HG02840 (cell line): ENCODE results near the gene CMSS1.

Experiments used
- ATAC-seq: cut with Tn5 transposase; IDR thresholded peaks from one replicate; pipeline ENCODE4 v1.9.1; 2021; ENCODE audit warnings: mild to moderate bottlenecking, moderate library complexity, moderate number of reproducible peaks; ENCODE audit not compliant: unreplicated experiment, low FRiP score

CMSS1 gene

DNA sequence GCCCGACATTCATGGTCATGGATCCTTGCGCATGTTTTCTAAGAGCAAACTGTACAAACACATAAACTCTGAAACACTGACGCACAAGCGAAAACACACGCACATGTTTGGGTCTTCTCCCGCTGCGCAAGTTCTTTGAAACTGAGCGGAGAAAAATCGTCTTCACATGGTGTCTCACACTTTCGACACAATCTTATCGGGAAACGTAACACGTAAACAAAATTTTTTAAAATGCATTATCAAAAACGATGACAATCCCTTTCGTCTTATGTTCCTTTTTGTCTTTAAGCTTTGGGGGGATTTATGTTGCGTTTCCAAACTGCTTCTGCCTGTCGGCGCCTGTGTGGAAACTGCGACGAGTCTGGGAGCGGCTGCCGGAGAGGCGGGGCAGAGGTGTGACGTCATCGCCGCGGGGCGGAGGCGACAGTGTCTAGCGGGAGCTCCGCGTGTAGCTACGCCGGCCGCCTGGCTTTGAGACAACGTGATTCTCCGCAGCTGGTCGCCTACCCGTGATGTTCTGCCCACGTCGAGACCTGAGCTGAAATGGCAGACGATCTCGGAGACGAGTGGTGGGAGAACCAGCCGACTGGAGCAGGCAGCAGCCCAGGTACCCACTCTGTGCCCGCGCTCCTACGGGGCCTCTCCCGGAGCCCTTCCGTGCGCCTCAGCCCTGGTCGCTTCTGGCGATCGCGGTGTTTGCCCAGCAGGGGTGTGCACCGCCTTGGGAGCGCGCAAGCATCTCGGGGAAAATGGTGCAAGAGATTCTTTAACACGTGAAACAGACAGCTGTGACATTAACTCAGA, at the start of gene CMSS1:
TSS of gene CMSS1 (plus strand) at position 426 of the 804 bp plus-strand sequence.
- ATAC-seq, result peak; percentile 99

DNA sequence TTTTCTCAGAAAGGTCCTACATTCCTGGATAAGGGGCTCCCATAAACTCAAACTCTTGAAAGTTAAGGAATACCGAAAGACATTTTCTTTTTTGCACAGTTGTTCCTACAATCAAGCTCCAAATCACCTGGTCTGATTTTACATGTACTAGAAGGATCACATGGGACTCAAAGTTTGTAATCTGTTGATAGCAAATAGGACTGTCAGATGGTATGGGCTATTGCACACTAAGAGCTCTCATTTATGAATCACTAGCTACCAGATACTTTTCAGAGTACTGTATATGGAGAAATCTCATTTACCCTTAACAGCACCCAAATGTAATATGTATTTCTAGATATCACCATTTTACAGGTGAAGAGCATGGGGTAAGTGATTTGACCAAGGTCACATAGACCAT, 49.5 kb upstream of the CMSS1 start:
- no peak for ATAC-seq

DNA sequence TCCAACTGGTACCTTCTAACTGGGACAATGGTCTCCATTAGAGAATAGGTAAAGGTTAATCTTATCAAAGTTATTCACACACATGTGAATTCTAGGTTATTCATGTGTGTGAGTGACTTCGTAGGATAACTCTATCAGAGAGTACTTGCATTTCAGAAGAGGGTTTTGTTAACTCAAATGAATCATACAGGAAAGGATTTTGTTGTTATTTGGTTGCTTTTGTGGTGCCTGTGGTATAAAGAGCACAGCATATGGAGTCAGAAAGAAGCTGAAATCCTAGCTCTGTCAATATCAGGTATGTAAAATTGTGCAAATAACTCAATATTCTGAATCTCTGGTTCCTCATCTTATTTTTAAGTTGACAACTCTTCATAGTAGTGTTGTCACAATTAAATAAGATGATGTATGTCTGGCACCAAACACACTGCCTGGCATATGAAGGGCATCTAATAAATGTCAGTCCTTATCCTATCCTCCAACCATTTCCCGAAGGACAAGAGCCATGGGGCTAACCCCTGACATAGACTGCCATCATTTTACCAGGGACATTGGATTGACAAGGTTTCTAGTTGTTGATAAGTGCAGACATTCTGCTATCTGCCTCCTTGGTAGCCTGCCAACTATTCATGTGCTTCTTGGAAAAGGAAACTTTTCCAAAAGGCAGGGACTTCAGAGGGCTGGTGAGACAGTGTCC, 48.7 kb upstream of the CMSS1 start:
- ATAC-seq, result no peak

DNA sequence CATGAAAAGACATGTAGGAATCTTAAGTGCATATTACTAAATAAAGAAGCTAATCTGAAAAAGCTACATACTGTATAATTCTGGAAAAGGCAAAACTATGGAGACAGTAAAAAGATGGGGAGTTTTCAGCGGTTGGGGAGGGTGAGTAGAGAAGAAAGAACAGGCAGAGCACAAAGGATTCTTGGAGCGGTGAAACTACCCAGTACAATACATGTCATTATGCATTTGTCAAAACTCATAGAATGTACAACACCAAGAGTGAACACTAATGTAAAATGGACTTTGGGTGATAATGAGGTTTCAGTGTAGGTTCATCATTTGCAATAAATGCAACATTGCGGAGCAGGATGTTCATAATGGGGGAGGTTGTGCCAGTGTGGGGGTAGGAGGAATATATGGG, 45.5 kb upstream of the CMSS1 start:
- ATAC-seq, result no peak

DNA sequence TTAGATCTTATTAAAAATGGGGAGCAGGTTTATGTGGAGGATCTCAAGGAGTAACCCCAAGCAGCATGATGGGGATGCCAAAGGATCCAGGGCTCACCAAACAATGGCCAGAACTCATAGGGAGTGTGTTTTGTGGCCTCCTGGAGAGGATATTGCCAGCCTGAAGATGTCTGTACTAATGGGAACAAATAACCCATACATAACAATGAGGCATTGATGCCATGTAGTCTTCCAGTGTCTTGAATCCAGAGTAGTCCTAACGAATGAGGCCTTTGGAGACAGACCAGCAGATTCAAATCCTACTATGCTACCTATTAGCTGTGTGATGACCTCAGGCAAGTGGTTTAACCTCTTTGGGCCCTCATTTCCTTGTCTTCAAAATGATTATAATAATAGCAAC, 45.0 kb upstream of the CMSS1 start:
- no peak for ATAC-seq

DNA sequence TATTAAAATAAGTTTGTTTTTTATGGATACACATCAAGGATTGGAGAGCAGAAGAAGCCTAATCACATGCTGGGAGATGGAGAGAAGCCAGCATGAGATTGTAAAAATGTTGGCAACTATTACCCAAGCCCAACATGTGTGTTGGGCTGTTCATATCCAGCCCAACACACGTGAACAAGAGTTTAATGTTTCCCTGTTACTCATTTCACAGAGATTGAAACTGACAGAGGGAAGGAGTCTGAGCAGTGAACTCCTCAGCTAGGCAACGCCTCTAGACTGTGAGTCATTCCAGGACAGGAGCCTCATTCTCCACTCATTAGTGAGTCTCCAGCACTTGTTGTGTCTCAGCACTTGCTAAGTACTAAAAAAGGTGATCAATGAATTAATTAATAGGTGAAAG, 43.2 kb upstream of the CMSS1 start:
- peak; percentile 92 for ATAC-seq

DNA sequence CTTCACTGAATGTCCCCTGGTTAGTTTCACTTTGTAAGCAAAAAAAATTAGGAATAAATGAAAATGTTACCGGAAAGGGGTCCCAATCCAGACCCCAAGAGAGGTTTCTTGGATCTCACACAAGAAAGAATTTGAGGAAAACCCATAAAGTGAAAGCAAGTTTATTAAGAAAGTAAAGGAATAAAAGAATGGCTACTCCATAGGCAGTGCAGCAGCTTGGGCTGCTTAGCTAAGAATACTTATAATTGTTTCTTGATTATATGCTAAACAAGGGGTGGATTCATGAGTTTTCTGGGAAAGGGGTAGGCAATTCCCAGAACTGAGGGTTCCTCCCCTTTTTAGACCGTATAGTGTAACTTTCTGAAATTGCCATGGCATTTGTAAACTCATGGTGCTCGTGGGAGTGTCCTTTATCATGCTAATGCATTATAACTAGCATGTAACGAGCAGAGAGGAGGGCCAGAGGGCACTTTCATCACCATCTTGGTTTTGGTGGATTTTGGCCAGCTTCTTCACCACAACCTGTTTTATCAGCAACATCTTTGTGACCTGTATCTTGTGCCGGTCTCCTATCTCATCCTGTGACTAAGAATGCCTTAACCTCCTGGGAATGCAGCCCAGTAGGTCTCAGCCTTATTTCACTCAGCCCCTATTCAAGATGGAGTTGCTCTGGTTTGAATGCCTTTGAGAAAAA, 41.0 kb upstream of the CMSS1 start:
- no peak for ATAC-seq

DNA sequence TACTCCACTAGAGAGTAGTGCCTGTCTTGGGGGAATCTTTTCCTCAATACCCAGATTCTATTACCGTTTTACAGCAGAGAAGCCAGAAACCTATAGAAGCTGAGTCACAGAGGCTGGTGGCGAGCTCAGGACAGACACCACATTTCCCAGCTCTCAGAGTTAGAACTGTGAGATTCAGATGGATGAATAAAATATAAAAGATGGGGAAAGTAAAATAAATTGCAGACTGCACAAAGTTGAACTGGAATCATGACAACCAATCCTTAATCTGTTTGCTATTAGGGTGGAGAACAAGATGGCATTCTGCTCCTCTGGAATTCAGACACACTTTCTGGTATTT, 40.5 kb upstream of the CMSS1 start:
- ATAC-seq, result no peak

DNA sequence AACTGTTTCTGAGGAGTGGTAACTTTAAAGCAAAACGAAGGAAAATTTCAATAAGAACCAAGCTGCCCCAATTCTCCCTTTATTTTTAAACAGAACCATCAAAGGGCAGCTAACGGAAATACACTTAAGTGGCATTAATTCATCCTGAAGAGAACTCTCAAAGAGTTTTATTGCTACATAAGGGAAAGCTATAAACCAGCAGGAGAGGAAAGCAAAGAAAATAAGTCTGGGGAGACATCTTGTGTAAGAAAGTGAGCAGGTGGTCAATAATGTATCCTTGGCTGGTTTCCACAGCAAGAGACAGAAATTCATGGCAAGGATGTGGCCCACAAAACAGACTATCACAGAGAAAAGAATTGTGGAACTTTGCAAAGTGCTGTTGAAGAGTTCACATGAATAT, 40.0 kb upstream of the CMSS1 start:
- ATAC-seq, result no peak

DNA sequence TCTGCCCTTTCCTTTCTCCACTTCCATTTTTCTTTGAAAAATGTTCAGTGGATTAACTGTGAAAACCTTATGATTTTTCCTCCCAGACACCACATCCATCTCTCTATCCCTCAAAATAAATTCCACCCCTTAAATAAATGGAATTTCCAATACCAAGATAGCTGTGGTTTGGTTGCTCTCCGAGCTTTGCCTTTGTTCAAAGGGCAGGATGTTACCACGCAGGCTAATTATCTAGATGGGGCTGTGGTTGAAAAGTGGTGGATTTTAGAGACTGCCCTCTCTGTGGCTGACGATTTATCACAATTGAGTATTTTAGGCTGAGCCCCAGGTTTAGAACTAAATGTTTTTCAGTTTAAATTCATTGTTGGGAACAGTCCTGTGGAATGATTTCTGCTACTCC, 36.9 kb upstream of the CMSS1 start:
- no peak for ATAC-seq

DNA sequence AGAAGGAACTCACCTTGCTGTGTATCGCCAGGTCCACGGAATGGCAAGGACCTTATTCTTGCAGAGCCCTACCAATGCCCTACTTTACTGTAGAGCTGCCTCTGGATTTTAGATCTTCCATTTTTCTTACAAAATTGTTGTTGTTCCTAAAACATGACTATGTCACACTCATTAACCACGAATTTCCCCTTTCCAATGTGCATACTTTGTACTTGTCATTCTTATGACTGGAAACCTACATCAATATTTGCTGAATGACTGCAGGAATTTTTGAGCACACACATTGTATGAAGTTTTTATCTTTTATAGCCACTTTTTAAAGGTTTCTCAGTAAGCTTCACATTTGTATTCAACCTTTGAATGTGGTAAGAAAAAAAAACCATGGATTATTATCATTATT, 35.9 kb upstream of the CMSS1 start:
- ATAC-seq, result no peak

DNA sequence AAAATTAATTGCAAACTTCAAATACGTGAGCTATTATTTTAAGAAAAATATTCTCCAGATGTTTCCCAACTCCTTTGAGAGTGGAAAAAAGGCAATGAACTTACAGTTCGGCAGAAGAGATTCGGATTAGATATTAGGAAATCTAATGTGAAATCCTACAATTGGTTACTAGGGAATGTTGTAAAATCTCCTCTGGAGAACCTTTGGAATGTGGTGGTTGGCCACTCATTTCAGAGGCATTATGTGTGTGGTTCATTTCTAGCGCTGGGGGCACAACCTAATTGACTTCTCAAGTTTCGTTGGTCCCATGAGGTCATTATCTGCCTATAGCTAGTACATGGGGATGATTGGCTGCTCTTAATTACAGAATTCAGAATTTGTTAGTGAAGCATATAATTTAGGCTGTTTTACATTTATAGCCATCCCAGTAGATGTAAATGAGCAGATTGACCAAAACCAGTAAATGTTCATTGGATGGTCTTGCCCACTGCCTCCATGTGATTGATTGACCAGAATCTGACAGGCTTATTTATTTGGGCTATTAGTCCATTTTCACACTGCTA, 34.6 kb upstream of the CMSS1 start:
- ATAC-seq, result no peak

DNA sequence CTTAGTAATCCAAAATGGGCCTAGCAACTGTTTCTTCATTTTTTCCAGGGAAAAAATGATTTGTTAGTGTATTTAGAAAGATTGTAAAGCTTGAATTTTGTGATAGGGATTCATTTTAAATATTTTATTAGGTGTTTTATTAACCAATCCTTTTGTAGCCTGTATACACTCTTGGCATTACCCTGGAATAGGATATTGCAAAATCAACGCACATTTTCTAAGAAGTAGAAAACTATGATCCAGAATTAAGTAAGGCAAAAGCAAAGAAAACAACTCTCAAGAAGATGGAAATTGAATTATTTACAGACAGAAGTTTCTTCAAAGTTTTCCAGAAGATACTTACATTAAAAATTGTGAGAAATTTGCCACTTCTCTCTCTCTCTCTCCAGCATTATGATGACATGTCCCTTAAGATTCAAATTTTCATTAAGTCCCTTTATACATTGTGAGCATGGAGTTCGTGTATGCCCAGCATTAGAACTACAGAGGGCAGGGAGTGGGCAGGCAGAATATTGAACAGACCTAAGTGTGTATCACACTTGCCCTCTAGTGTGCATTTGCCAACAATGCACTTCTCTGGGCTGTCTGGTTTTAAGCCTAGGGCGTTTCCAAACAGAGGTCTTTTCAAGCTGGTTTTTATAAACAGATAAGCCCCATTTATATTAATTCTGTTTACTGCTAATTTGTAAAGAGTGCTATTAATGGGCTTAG, 28.5 kb upstream of the CMSS1 start:
- ATAC-seq, result peak; percentile 67

DNA sequence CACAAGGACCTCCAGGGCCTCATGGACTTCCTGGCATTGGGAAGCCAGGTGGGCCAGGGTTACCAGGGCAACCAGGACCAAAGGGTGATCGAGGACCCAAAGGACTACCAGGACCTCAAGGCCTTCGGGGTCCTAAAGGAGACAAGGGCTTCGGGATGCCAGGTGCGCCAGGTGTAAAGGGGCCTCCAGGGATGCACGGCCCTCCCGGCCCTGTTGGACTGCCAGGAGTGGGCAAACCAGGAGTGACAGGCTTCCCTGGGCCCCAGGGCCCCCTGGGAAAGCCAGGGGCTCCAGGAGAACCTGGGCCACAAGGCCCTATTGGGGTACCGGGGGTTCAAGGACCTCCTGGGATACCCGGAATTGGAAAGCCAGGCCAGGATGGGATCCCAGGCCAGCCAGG, 23.2 kb upstream of the CMSS1 start:
- no peak for ATAC-seq

DNA sequence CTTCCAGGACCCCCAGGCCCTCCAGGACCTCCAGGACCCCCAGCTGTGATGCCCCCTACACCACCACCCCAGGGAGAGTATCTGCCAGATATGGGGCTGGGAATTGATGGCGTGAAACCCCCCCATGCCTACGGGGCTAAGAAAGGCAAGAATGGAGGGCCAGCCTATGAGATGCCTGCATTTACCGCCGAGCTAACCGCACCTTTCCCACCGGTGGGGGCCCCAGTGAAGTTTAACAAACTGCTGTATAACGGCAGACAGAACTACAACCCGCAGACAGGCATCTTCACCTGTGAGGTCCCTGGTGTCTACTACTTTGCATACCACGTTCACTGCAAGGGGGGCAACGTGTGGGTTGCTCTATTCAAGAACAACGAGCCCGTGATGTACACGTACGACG, 22.1 kb upstream of the CMSS1 start:
- no peak for ATAC-seq

DNA sequence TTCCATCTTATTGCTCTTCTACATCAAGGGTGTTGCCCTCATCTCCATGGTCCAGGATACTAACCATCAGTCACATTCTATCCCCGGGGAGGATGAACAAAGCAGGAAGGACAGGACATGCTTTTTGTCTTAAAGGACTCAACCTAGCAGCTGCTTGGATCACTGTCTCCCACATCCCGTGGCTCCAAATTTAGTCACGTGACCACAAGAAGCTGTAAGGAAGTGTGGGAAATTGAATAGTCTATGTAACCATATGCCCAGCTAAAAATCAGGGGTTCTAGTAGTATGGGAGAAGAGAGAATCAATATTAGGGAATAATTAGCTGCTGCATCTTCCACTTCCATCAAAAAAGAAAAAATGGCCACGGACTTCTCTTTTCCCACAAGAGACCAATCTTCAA, 18.2 kb upstream of the CMSS1 start:
- no peak for ATAC-seq

DNA sequence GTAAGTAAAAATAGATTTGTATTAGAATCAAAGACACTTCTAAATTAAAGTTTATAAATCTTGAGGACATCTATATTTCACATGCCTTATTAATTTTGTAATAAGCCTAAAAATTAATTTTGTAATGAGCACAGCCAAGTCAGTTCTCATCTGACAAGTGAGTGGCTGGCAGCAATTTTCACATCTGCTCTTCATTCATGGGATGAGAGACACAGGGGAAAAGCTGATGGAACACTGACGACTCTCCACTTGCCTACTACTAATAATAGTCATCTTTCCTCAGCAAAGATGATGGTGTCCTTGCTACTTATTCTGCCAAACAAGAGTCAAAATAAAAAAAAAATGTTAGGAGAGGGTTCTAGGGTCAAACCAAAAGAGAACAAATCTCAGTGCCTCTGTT, 14.4 kb upstream of the CMSS1 start:
- ATAC-seq, result no peak

DNA sequence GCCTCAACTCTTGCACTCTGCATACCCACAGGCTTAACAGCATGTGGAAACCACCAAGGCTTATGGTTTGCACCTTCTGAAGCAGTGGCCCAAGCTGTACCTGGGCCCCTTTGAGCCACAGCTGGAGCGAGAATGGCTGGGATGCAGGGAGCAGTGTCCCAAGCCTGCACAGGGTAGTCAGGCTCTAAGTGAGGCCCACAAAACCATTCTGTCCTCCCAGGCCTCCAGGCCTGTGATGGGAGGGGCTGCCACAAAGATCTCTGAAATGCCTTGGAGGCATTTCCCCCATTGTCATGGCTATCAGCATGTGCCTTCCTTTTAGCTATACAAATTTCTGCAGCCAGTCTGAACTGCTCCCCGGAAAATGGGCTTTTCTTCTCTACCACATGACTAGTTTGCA, 12.5 kb upstream of the CMSS1 start:
- ATAC-seq, result no peak

DNA sequence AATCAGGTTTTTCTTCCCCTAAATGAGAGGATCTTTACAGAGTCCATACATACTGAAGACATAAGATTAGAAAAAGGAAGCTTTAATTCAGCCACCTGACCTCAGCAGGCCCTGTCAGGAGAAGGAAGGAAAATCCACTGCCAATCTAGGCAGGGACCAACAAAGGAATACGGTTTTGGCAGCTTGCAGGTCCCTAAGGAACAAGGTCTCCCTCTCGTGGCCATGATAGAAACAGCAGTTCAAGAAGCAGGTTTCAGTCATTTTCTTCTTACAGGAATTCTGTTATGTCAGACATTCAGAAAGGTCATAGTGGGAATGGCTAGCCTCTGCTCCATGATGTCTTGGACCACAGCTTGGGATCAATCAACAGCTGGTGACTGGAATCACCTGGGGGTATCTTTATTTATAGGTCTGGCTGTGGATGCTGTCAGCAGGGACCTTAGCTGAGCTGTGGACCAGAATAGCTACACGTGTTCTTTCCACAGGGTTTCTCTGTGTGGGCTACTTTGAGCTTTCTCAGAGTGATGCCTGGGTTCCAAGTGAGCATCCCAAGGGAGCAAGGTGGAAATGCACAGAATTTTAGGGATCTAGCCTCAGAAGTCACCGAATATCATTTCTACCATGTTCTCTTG, 9.4 kb upstream of the CMSS1 start:
- ATAC-seq, result no peak

DNA sequence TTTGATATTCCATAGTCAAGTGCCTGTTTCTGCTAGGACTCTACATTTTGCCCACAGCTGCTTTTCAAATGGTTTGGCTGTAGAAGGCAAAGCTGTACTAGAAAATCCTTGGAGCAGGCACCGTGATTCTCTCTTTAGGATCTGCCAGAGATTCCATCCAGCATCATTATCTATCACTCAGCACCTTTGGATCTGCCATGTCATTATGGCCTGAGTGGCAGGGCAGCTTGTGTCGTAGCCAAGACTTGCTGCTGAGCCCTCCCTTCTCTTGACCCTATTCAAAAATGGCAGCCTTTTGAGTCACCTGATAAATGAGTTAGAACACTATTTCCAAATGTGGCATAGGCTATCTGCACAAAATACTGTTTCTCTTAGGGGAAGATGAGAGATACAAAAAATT, 8.1 kb upstream of the CMSS1 start:
- no peak for ATAC-seq
